GM19240 (cell line): ENCODE data around the gene CCDC82.

Experiments
- DNase-seq: peaks from one replicate; pipeline ENCODE4 v3.0.0; 2011; ENCODE audit warnings: low spot score; ENCODE audit not compliant: insufficient read length

Gene CCDC82

GRCh38 chr11:96329855-96330510 lies 59.7 kb downstream of the CCDC82 start:
- no peak for DNase-seq

GRCh38 chr11:96329419-96329818 lies 60.3 kb downstream of the CCDC82 start:
- DNase-seq, result no peak

- no peak for DNase-seq
Measured at GRCh38 chr11:96328395-96329010, 61.2 kb downstream of the CCDC82 start.

- no peak for DNase-seq
Measured at GRCh38 chr11:96326959-96327358, 62.8 kb downstream of the CCDC82 start.

- DNase-seq, result no peak
Measured at GRCh38 chr11:96324912-96325311, 64.8 kb downstream of the CCDC82 start.

GRCh38 chr11:96323642-96323985 lies 66.1 kb downstream of the CCDC82 start:
- DNase-seq, result no peak

- DNase-seq, result no peak
Measured at GRCh38 chr11:96322775-96323641, 66.7 kb downstream of the CCDC82 start.

GRCh38 chr11:96321091-96321490 lies 68.6 kb downstream of the CCDC82 start:
- no peak for DNase-seq

GRCh38 chr11:96319898-96320656 lies 69.6 kb downstream of the CCDC82 start:
- DNase-seq, result no peak

GRCh38 chr11:96318850-96319249 lies 70.9 kb downstream of the CCDC82 start:
- no peak for DNase-seq

GRCh38 chr11:96318399-96318798 lies 71.3 kb downstream of the CCDC82 start:
- no peak for DNase-seq

GRCh38 chr11:96317985-96318384 lies 71.7 kb downstream of the CCDC82 start:
- no peak for DNase-seq

GRCh38 chr11:96317571-96317970 lies 72.1 kb downstream of the CCDC82 start:
- no peak for DNase-seq

GRCh38 chr11:96316869-96317268 lies 72.8 kb downstream of the CCDC82 start:
- DNase-seq, result no peak

GRCh38 chr11:96315476-96315875 lies 74.2 kb downstream of the CCDC82 start:
- DNase-seq, result no peak

- no peak for DNase-seq
Measured at GRCh38 chr11:96314326-96315020, 75.2 kb downstream of the CCDC82 start.

GRCh38 chr11:96313163-96313562 lies 76.5 kb downstream of the CCDC82 start:
- no peak for DNase-seq

GRCh38 chr11:96311120-96311568 lies 78.6 kb downstream of the CCDC82 start:
- no peak for DNase-seq

GRCh38 chr11:96310236-96310635 lies 79.5 kb downstream of the CCDC82 start:
- no peak for DNase-seq

- no peak for DNase-seq
Measured at GRCh38 chr11:96309643-96310017, 80.1 kb downstream of the CCDC82 start.

GRCh38 chr11:96309016-96309642 lies 80.6 kb downstream of the CCDC82 start:
- DNase-seq, result no peak
